DOHH2 (cell line): ENCODE results near the gene GDI1.

Experiments used
- H3F3A ChIP-seq: fragments of 200-600 bp; sonication (generic), shearing (Covaris generic); 2 replicates; pipeline ENCODE4 v1.6.0; 2016; ENCODE audit warnings: antibody characterized with exemption, mild to moderate bottlenecking; ENCODE audit not compliant: control insufficient read depth, insufficient read depth
- H3K27ac ChIP-seq: fragments of 200-600 bp; sonication (generic); 2 replicates; pipeline ENCODE4 v1.5.1; 2014; ENCODE audit warnings: low read depth, mild to moderate bottlenecking, low read length, moderate library complexity
- H3K27me3 ChIP-seq: fragments of 200-600 bp; sonication (generic); 2 replicates; pipeline ENCODE4 v1.6.1; 2014; ENCODE audit warnings: mild to moderate bottlenecking, low read length, mixed read lengths; ENCODE audit not compliant: control insufficient read depth
- H3K36me3 ChIP-seq: fragments of 200-600 bp; sonication (generic); 2 replicates; pipeline ENCODE4 v1.6.1; 2014; ENCODE audit warnings: mild to moderate bottlenecking, low read length, moderate library complexity, mixed read lengths; ENCODE audit not compliant: control insufficient read depth
- H3K4me1 ChIP-seq: fragments of 200-600 bp; sonication (generic); 2 replicates; pipeline ENCODE4 v1.6.1; 2014; ENCODE audit warnings: mild to moderate bottlenecking, low read length, mixed read lengths; ENCODE audit not compliant: control insufficient read depth
- H3K4me2 ChIP-seq: fragments of 200-600 bp; sonication (generic); 2 replicates; pipeline ENCODE4 v1.6.0; 2014; ENCODE audit warnings: mild to moderate bottlenecking, low read length, moderate library complexity
- H3K4me3 ChIP-seq: fragments of 200-600 bp; sonication (generic); 2 replicates; pipeline ENCODE4 v1.5.1; 2014; ENCODE audit warnings: mild to moderate bottlenecking, low read length, mixed read lengths
- H3K79me2 ChIP-seq: fragments of 200-600 bp; sonication (generic); 2 replicates; pipeline ENCODE4 v1.6.1; 2014; ENCODE audit warnings: mild to moderate bottlenecking, low read length, mixed read lengths; ENCODE audit not compliant: control insufficient read depth
- H3K9me2 ChIP-seq: fragments of 200-600 bp; sonication (generic); replicated peaks from 2 replicates; pipeline ENCODE4 v1.6.1; 2014; ENCODE audit warnings: mild to moderate bottlenecking, low read length, mixed read lengths; ENCODE audit not compliant: control insufficient read depth
- H3K9me3 ChIP-seq: fragments of 200-600 bp; sonication (generic); 2 replicates; pipeline ENCODE4 v1.6.1; 2014; ENCODE audit warnings: antibody characterized with exemption, low read length, mixed read lengths; ENCODE audit not compliant: control insufficient read depth, insufficient read depth
- H4K20me1 ChIP-seq: fragments of 200-600 bp; sonication (generic); 2 replicates; pipeline ENCODE4 v1.6.0; 2014; ENCODE audit warnings: low read depth, mild to moderate bottlenecking, antibody characterized with exemption, low read length, moderate library complexity; ENCODE audit not compliant: control insufficient read depth, insufficient read depth
- EZH2phosphoT487 ChIP-seq: fragments of 200-600 bp; sonication (generic); IDR thresholded peaks from 2 replicates; pipeline ENCODE4 v1.6.1; 2017; ENCODE audit warnings: borderline replicate concordance, mild to moderate bottlenecking, antibody characterized with exemption, low read length, moderate library complexity, mixed read lengths
- TF ChIP-seq, protein P1 (sequence below): fragments of 200-600 bp; sonication (generic); IDR thresholded peaks from one replicate; pipeline ENCODE4 v1.5.1; 2014; ENCODE audit warnings: antibody characterized with exemption, mild to moderate bottlenecking, low read depth, low read length; ENCODE audit not compliant: poor library complexity, severe bottlenecking

Gene GDI1

DNA sequence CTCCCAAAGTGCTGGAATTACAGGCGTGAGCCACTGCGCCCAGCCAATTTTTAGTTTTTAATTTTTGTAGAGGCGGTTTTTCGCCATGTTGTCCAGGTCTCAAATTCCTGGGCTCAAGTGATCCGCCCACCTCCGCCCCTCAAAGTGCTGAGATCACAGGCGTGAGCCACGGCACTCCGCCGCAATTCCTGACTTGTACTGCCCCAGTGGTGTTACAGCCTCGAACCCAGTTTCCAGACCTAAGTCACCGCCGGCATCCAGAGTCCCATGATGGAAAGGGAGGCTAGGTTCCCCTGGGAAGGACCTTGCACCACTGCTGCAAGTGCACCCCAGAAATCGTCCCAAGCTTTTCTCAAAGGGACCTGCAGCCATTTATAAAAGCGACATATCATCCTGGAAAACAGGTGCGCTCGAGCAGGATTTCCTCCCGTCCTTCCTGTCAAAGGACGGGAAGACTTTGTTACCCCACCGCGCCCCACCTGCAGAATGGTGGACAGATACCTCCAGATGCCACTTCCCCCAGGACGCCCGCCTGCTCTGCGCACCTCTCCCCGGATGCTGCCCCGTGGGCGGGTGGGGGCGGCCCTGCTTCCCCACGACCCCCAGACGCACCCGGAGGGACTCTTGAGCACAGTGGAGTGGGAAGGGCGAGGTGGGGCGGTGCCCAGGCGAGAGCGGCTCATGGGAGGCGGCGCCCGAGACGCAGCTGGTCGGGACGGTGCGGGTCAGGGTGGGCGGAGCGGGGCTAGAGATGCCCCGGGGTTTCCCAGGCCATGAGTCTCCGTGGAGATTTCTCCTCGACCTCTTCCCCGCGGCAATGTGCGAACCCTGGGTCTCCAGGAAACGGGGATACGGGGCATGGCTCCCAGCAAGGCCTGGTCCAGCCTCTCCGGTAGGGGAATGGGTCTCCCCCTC is 39.7 kb upstream of the GDI1 start:
- Histone ChIP-seq H3K36me3 (peaks cover 33% of the 10 kb centered on the region), H3K9me3 (no peaks in the 10 kb centered on the region), H3K4me2 (peak overlapping the region; percentile 86), H4K20me1 (no peaks in the 10 kb centered on the region), H3F3A (peaks cover 29% of the 10 kb centered on the region), H3K27ac (peak overlapping the region; percentile 93), H3K79me2 (peaks cover 28% of the 10 kb centered on the region), H3K4me3 (peak overlapping the region; percentile 95), H3K9me2 (no peaks in the 10 kb centered on the region), H3K27me3 (no peaks in the 10 kb centered on the region), H3K4me1 (peaks cover 17% of the 10 kb centered on the region)
- no peak for TF ChIP-seq EZH2phosphoT487
- TF ChIP-seq, protein P1, sequence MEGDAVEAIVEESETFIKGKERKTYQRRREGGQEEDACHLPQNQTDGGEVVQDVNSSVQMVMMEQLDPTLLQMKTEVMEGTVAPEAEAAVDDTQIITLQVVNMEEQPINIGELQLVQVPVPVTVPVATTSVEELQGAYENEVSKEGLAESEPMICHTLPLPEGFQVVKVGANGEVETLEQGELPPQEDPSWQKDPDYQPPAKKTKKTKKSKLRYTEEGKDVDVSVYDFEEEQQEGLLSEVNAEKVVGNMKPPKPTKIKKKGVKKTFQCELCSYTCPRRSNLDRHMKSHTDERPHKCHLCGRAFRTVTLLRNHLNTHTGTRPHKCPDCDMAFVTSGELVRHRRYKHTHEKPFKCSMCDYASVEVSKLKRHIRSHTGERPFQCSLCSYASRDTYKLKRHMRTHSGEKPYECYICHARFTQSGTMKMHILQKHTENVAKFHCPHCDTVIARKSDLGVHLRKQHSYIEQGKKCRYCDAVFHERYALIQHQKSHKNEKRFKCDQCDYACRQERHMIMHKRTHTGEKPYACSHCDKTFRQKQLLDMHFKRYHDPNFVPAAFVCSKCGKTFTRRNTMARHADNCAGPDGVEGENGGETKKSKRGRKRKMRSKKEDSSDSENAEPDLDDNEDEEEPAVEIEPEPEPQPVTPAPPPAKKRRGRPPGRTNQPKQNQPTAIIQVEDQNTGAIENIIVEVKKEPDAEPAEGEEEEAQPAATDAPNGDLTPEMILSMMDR, result no peak

DNA sequence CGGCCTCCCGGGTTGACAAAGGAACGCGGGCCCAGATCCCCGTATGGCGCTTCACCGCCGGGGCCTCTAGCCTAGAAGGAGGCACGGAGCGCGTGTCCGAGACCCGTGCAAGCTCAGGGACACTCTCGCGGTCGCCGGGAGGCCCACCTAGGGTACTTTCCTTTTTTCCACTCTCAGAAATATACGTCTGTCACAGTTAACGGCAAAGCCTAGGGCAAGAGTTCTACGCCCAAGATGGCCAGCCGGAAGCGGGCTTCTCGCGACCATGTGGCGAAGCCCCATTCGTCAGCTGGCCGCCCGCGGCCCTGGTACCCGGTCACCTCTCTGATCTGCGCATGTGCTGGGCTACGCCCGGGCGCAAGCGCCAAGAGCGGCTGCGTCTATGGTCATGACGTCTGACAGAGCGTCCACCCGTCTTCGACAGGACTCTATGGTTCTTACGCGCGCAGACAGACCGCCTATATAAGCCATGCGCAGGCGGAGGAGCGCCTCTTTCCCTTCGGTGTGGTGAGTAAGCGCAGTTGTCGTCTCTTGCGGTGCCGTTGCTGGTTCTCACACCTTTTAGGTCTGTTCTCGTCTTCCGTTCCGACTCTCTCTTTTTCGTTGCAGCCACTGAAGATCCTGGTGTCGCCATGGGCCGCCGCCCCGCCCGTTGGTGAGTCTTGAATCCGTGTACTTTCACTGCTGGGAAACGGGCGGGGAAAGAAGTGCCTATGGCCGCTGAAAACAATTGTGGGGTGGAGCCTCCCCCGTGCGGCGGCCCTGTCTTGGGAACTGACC is 38.9 kb upstream of the GDI1 start, which contains the start of gene RPL10:
Gene RPL10 (plus strand): TSS at position 490 of the 780 bp plus-strand sequence. CDS start 143 bp downstream, at position 633.
- Histone ChIP-seq H3F3A (peaks cover 29% of the 10 kb centered on the region), H3K4me3 (peak within 1 kb of the TSS; percentile 95), H4K20me1 (no peaks in the 10 kb centered on the region), H3K79me2 (peaks cover 28% of the 10 kb centered on the region), H3K27me3 (no peaks in the 10 kb centered on the region), H3K9me3 (no peaks in the 10 kb centered on the region), H3K36me3 (peaks cover 33% of the 10 kb centered on the region), H3K9me2 (no peaks in the 10 kb centered on the region), H3K4me2 (peak within 1 kb of the TSS; percentile 86), H3K27ac (peak within 1 kb of the TSS; percentile 93), H3K4me1 (peaks cover 17% of the 10 kb centered on the region)
- TF ChIP-seq, protein P1, result no peak
- TF ChIP-seq EZH2phosphoT487, result no peak

DNA sequence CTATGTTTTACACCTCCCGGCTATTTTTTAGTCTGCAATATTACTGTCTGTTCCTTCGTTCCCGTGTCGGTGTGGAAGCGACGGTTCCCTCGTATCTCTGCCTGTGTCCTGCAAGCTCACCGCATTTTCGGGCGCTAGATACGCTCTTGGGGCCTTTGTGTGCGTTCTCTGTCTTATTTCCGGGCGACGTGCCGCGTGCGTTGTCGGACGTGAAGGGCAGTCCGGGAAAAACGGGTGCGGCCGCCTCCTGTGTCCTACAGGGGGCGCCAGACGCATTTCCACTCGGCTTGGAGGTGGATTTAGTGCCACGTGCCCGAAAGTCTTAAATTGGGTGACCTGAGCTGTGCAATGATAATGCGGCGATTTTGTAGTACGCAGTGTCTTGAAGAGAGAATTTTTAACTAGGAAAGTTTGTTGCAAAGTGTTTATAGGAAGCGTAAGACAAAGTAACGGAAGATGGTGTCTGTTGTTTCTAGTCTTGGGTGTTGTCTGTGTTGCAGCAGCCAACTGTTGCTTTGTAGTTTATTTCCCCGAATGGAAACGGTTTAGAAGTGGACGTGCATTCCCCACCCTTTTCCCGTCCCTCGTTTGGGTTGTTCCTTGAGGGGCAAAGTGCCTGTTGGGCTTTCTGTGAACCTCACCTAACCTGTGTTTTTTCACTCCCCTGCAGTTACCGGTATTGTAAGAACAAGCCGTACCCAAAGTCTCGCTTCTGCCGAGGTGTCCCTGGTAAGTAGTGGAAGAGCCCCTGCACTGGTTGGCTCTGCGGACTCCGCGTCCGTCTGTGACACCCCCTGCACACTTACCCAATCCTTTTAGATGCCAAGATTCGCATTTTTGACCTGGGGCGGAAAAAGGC is 38.1 kb upstream of the GDI1 start:
- Histone ChIP-seq H3K36me3 (peaks cover 33% of the 10 kb centered on the region), H3K9me2 (no peaks in the 10 kb centered on the region), H3K9me3 (no peaks in the 10 kb centered on the region), H3K27ac (peak overlapping the region; percentile 93), H3K4me1 (peaks cover 17% of the 10 kb centered on the region), H3K4me3 (peak overlapping the region; percentile 95), H3K4me2 (peak overlapping the region; percentile 86), H3F3A (peaks cover 29% of the 10 kb centered on the region), H3K27me3 (no peaks in the 10 kb centered on the region), H3K79me2 (peaks cover 28% of the 10 kb centered on the region), H4K20me1 (no peaks in the 10 kb centered on the region)
- TF ChIP-seq, protein P1, result peak; percentile 69
- TF ChIP-seq EZH2phosphoT487, result no peak
